ENCODE results near the gene TRAM2. TPM values are rescaled to one million over a fixed set of nuclear protein-coding genes. Genes with fewer than 3 reads are reported as not detected.

TRAM2 gene
- total and polyA plus RNA-seq, 2 of the 4 experiments (the other 2 are of a cell fraction) = 77.2 to 95.7 TPM

GRCh38 chr6:52509281-52510212 lies 67.3 kb downstream of the TRAM2 start:
- peak overlapping the region in 1 of 2 experiments; percentile 34; a peak in 2 of 4 replicates for H4K8ac ChIP-seq (ENCODE audit: low read depth in 2 of 2, low read length in 2 of 2)
- no peak for ATAC-seq (ENCODE audit: low read depth)
- H4K5ac ChIP-seq (ENCODE audit: low read depth, low read length) = peak overlapping the region; percentile 27; the same call in 1 of the 2 replicates
- H2BK20ac ChIP-seq (ENCODE audit: low read depth, low read length) = 0 out of 2 replicates have a peak overlapping the region, but pooled peaks have one; percentile 5
- intact Hi-C loops (cut with micrococcal nuclease) (loop anchor here (5.0 kb wide), 1 partner anchor 153 kb away; no protein-coding TSS in a partner anchor), dilution Hi-C loops (cut with HindIII; ENCODE audit: low sequenced_read_pairs, unreplicated experiment) (no loop called here), in situ Hi-C loops (cut with MboI; ENCODE audit: low sequenced_read_pairs) (loop anchor here (10.0 kb wide), 1 partner anchor 135 kb away; no protein-coding TSS in a partner anchor)
- peak overlapping the region; percentile 16; the same call in 1 of the 2 replicates for H3K27ac ChIP-seq (ENCODE audit: insufficient read depth, low read length)
- peaks cover 52 to 83% of the 10 kb centered on the region in 2 experiments for H3K79me1 ChIP-seq (ENCODE audit: low read depth in 1 of 2, low read length in 2 of 2)
- no peaks in the 10 kb centered on the region for H4K20me1 ChIP-seq (ENCODE audit: insufficient read depth, low read length)
- H3K4me1 ChIP-seq (ENCODE audit: control insufficient read depth, insufficient read depth, low read length) = peaks cover 41% of the 10 kb centered on the region
- H3K9me3 ChIP-seq (ENCODE audit: control insufficient read depth, insufficient read depth, low read length) = no peaks in the 10 kb centered on the region
- H3K27me3 ChIP-seq (ENCODE audit: control insufficient read depth, insufficient read depth, low read length) = no peaks in the 10 kb centered on the region
- H3K36me3 ChIP-seq (ENCODE audit: control insufficient read depth, insufficient read depth, low read length) = peaks cover 72% of the 10 kb centered on the region
- no peak overlapping the region for H3K56ac ChIP-seq (ENCODE audit: extremely low read depth, insufficient read depth, low read length)
- H2BK120ac ChIP-seq (ENCODE audit: low read depth, low read length) = peak overlapping the region; percentile 37; the same call in 1 of the 2 replicates
- no peak overlapping the region for H3K4me2 ChIP-seq (ENCODE audit: low read depth, low read length)
- 95% methylated on average over 2 of the region's 14 CpGs; no CpG with 5 or more reads in 1 of the 2 experiments for WGBS, 2 experiments (ENCODE audit: extremely low coverage in 2 of 2, insufficient read length in 1 of 2)
- peak overlapping the region; percentile 76; the same call in 1 of the 2 replicates for H2AK5ac ChIP-seq (ENCODE audit: low read depth, low read length)
- peak overlapping the region; percentile 57; the same call in 2 of the 3 replicates for H2BK15ac ChIP-seq (ENCODE audit: low read depth, low read length)
- H3K18ac ChIP-seq (ENCODE audit: low read depth, low read length) = peak overlapping the region; percentile 38; the same call in 1 of the 2 replicates
- no peak overlapping the region for H3K9ac ChIP-seq (ENCODE audit: low read depth, low read length)
- H3K14ac ChIP-seq (replicated peaks; ENCODE audit: low read depth, low read length) = no peak overlapping the region; the same call in 1 of the 2 replicates
- no peak for DNase-seq
- TF ChIP-seq SMC3 (IDR thresholded peaks at IDR 0.05; ENCODE audit: low read depth, low read length) (no peak), CEBPB (IDR thresholded peaks at IDR 0.05; ENCODE audit: low read depth, low read length) (no peak), RAD21 (IDR thresholded peaks at IDR 0.05; ENCODE audit: low read length) (no peak), BHLHE40 (IDR thresholded peaks at IDR 0.05; ENCODE audit: low read depth, low read length) (no peak), MXI1 (IDR thresholded peaks at IDR 0.05; ENCODE audit: borderline replicate concordance, low read depth, low read length) (no peak), POLR2A (IDR thresholded peaks at IDR 0.05; ENCODE audit: low read depth, low read length) (no peak)
- TF ChIP-seq, protein P1, sequence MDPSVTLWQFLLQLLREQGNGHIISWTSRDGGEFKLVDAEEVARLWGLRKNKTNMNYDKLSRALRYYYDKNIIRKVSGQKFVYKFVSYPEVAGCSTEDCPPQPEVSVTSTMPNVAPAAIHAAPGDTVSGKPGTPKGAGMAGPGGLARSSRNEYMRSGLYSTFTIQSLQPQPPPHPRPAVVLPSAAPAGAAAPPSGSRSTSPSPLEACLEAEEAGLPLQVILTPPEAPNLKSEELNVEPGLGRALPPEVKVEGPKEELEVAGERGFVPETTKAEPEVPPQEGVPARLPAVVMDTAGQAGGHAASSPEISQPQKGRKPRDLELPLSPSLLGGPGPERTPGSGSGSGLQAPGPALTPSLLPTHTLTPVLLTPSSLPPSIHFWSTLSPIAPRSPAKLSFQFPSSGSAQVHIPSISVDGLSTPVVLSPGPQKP (IDR thresholded peaks at IDR 0.05; ENCODE audit: borderline replicate concordance, low read depth, low read length) = no peak
- peak overlapping the region; percentile 74 for H3K4ac ChIP-seq (ENCODE audit: low read depth, low read length)
- ChIA-PET CTCF (interaction anchor here (1.1 kb wide), 1 partner anchor 11 kb away, joined by 3 read pairs; no protein-coding TSS in a partner anchor), POLR2A (ENCODE audit: unreplicated experiment) (no interaction called here)
- no TSS peak for BruUV-seq (replicated peaks)
- H2BK5ac ChIP-seq (ENCODE audit: low read depth, low read length, poor library complexity, severe bottlenecking) = peak overlapping the region; percentile 41
- H3K9me1 ChIP-seq (ENCODE audit: insufficient read depth, low read length) = peaks cover 41% of the 10 kb centered on the region
- H4K91ac ChIP-seq (ENCODE audit: insufficient read depth, low read depth, low read length) = no peak overlapping the region
- peak overlapping the region; percentile 75 for H3K23ac ChIP-seq (ENCODE audit: low read depth, low read length)
- H3K4me3 ChIP-seq (ENCODE audit: insufficient read depth, low read depth, low read length) = no peak overlapping the region
- no peak overlapping the region for H2AK9ac ChIP-seq (replicated peaks; ENCODE audit: low read depth, low read length, poor library complexity)
- no peak overlapping the region for H2AFZ ChIP-seq (replicated peaks; ENCODE audit: low read length, poor library complexity)

All from IMR-90 (cell line).